ENCODE data around the gene B3GNT2. TPM values are rescaled to one million over a fixed set of nuclear protein-coding genes. Genes with fewer than 3 reads are reported as not detected.

Gene B3GNT2
- total and polyA plus RNA-seq, 2 donors (not counting 1 experiment from before 2014, with no cell fraction given): 14.3 to 24.6 TPM

- Histone ChIP-seq H3K9me3 (ENCODE audit: control extremely low read depth in 1 of 3, control insufficient read depth in 2 of 3, insufficient read depth in 1 of 3, low read length in 2 of 3) (no peaks in the 10 kb centered on the region), H3K4me2 (replicated peaks; ENCODE audit: low read depth, low read length, poor library complexity, severe bottlenecking) (peak overlapping the region; percentile 93), H2AFZ (ENCODE audit: insufficient read depth, low read depth, low read length, poor library complexity, severe bottlenecking) (peak overlapping the region; percentile 85), H4K20me1 (ENCODE audit: control insufficient read depth, insufficient read depth, low read length, poor library complexity, severe bottlenecking) (peaks cover 40% of the 10 kb centered on the region), H3K9ac (ENCODE audit: low read length) (peak overlapping the region; percentile 93), H3K4me3 (ENCODE audit: control extremely low read depth in 1 of 5, extremely low read depth in 1 of 5, insufficient read depth in 1 of 5, low read depth in 2 of 5, low read length in 4 of 5) (peak overlapping the region; percentile 48 to 96 (median 93)), H3K27ac (ENCODE audit: low read length in 2 of 2) (peak overlapping the region; percentile 80 to 89), H3K36me3 (replicated peaks in 1 of 2; ENCODE audit: control extremely low read depth in 1 of 2, control insufficient read depth in 1 of 2, extremely low read depth in 1 of 2, insufficient read depth in 2 of 2, low read length in 1 of 2) (no peaks in the 10 kb centered on the region), H3K4me1 (ENCODE audit: control insufficient read depth in 2 of 2, insufficient read depth in 2 of 2, low read length in 2 of 2) (peaks cover 45 to 52% of the 10 kb centered on the region in 2 donors), H3K27me3 (replicated peaks in 1 of 4; ENCODE audit: control extremely low read depth in 1 of 4, control insufficient read depth in 3 of 4, insufficient read depth in 4 of 4, low read length in 3 of 4) (no peaks in the 10 kb centered on the region), H3K79me2 (ENCODE audit: control insufficient read depth, insufficient read depth, low read length) (peaks cover 58% of the 10 kb centered on the region)
- TF ChIP-seq EZH2 (IDR thresholded peaks at IDR 0.05; ENCODE audit: borderline replicate concordance, insufficient read depth, low read depth, low read length, poor library complexity, severe bottlenecking) (no peak), CTCF (IDR thresholded peaks at IDR 0.05) (no peak)
- POLR2A ChIA-PET: no interaction called here
- H3K9me3 Mint-ChIP-seq (ENCODE audit: insufficient read depth): no peaks in the 10 kb centered on the region
- no peak for DNase-seq
- H3K27ac Mint-ChIP-seq: peak overlapping the region; percentile 89
- peak; percentile 37 for ATAC-seq (ENCODE audit: low read depth)
- intact Hi-C loops (cut with micrococcal nuclease): loop anchor here (2.0 to 10.0 kb wide), 9 partner anchors 49 to 1648 kb away; partner anchors contain the start of genes EHBP1, UGP2 and XPO1
- CTCF ChIA-PET: interaction anchor here (0.7 to 1.4 kb wide), 4 partner anchors 21 to 215 kb away, joined by 3 to 5 read pairs (median 3); no protein-coding TSS in a partner anchor
- H3K4me1 Mint-ChIP-seq: peaks cover 45% of the 10 kb centered on the region
- no peaks in the 10 kb centered on the region for H3K27me3 Mint-ChIP-seq
- H3K4me3 Mint-ChIP-seq: peak overlapping the region; percentile 91
- under 1% methylated on average over 60 of the region's 63 CpGs for WGBS (ENCODE audit: insufficient coverage)
These were observed 475 bp downstream of the B3GNT2 start for GRCh38 chr2:62196278-62196901.

Measured in B cell (primary cell).